GM06990 (cell line): Measurements from ENCODE around the gene HENMT1.

ENCODE experiments used
- DNase-seq: peaks from one replicate; pipeline ENCODE4 v3.0.0-alpha.2; 2011; ENCODE audit not compliant: insufficient read length; ENCODE audit errors: extremely low read depth
- H3K27me3 ChIP-seq: replicated peaks from 2 replicates; pipeline ENCODE4 v1.6.0; 2011; ENCODE audit warnings: low read length; ENCODE audit not compliant: control insufficient read depth, insufficient read depth
- H3K36me3 ChIP-seq: 2 replicates; pipeline ENCODE4 v1.5.1; 2011; ENCODE audit warnings: low read length; ENCODE audit not compliant: control insufficient read depth, insufficient read depth
- H3K4me3 ChIP-seq: replicated peaks from 2 replicates; pipeline ENCODE4 v1.5.1; 2011; ENCODE audit warnings: low read depth, mild to moderate bottlenecking, control low read depth, low read length
- TF ChIP-seq, protein P1 (sequence below): IDR thresholded peaks from 2 replicates; pipeline ENCODE4 v1.5.1; 2011; ENCODE audit warnings: low read length, control low read depth, mild to moderate bottlenecking, inconsistent platforms; ENCODE audit not compliant: insufficient read depth, poor library complexity, severe bottlenecking

HENMT1 gene

DNA sequence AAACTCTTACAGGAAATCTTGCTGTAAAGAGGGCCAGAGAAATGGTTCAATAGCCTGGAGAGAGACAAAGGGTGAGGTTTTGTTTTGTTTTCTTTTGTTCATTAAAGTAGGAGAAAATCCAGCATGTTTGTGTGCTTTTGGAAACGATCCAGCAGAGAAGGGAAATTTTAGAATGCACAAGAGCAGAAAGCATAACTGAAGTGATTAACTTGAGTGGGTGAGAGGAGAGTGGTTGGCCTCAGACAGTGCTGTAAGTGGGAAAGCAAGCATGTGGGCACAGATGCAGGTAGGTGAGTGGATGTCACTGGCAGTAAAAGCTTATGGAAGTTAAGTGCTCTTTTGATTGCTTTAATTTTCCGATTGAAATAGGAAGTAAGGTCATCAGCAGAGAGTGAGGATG lies 50.8 kb downstream of the HENMT1 start:
- no peaks in the 10 kb centered on the region for H3K36me3 ChIP-seq
- DNase-seq: no peak
- H3K4me3 ChIP-seq: no peak overlapping the region
- H3K27me3 ChIP-seq: no peaks in the 10 kb centered on the region
- TF ChIP-seq, protein P1, sequence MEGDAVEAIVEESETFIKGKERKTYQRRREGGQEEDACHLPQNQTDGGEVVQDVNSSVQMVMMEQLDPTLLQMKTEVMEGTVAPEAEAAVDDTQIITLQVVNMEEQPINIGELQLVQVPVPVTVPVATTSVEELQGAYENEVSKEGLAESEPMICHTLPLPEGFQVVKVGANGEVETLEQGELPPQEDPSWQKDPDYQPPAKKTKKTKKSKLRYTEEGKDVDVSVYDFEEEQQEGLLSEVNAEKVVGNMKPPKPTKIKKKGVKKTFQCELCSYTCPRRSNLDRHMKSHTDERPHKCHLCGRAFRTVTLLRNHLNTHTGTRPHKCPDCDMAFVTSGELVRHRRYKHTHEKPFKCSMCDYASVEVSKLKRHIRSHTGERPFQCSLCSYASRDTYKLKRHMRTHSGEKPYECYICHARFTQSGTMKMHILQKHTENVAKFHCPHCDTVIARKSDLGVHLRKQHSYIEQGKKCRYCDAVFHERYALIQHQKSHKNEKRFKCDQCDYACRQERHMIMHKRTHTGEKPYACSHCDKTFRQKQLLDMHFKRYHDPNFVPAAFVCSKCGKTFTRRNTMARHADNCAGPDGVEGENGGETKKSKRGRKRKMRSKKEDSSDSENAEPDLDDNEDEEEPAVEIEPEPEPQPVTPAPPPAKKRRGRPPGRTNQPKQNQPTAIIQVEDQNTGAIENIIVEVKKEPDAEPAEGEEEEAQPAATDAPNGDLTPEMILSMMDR: no peak

DNA sequence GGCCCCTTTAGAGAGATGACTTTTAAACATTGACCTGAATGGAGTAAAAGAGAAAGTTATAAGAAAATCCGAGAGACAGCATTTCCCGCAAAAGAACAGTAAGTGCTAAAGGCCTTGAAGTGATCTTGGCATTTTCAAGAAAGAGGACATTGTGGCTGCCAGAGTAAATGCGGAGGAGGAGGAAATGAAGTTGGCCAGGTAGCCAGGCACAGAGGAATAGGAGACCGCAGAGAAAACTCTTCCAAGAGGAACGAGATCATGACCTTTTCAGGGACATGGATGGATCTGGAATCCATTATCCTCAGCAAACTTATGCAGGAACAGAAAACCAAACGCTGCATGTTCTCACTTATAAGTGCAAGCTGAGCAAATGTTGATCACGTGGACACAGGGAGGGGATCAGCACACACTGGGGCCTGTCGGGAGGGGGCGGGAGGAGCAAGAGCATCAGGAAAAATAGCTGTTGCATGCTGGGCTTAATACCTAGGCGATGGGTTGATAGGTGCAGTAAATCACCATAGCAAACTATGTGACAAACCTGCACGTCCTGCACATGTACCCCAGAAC lies 51.3 kb downstream of the HENMT1 start:
- H3K27me3 ChIP-seq: no peaks in the 10 kb centered on the region
- TF ChIP-seq, protein P1: no peak
- H3K36me3 ChIP-seq: no peaks in the 10 kb centered on the region
- DNase-seq: no peak
- no peak overlapping the region for H3K4me3 ChIP-seq

GRCh38 chr1:108606478-108606877 lies 54.4 kb downstream of the HENMT1 start:
- Histone ChIP-seq H3K27me3 (no peaks in the 10 kb centered on the region), H3K36me3 (no peaks in the 10 kb centered on the region), H3K4me3 (no peak overlapping the region)
- no peak for DNase-seq
- TF ChIP-seq, protein P1: no peak

DNA sequence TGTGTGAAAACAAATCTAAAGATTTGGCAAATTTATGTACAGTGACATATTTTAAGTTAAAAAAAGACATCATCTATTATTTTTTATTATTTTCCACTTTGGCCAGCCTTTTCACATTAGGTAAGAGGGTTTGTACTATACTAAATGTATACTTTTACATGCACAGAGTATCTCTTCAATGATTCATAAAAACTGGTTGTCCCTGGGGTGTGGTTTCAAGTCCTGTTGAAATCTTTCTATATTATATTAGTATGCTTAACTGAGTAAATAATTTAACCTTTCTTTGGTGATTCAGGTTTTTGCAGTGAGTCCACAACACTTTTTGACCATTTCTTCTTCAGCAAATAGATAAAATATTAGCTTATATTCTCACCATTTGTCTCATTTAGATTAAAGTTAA lies 55.3 kb downstream of the HENMT1 start:
- TF ChIP-seq, protein P1: no peak
- DNase-seq: no peak
- no peak overlapping the region for H3K4me3 ChIP-seq
- no peaks in the 10 kb centered on the region for H3K27me3 ChIP-seq
- no peaks in the 10 kb centered on the region for H3K36me3 ChIP-seq

DNA sequence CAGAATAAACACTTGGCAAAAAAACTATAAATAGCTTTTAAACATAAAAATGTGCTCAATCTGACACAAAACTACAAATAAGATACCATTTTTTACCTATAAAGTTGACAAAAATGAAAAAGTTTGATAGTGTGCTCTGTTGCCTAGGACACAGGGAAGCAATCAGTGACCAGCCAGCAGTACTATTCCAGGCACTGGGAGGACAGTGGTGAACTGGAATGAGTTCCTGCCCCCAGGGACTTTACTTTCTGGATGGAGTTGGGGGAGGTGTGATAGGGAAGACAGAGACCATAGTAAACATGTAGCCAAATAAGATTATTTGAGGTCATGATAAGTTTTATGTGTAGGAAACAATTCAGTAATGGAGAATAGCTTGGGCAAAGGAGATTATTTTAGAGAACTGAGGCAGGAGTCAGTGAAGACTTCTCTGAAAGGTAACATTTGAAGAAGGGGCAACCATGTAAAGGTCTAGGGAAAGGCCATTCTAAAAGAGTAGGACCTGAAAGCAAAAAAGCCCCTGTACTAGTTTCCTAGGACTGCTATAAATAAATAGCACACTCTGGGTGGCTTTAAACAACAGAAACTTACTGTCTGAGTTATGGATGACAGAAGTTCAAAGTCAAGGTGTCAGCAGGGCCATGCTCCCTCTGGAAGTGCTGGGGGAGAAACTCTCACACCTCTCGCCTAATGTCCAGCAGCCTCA lies 59.0 kb downstream of the HENMT1 start:
- no peak for DNase-seq
- TF ChIP-seq, protein P1: no peak
- no peaks in the 10 kb centered on the region for H3K27me3 ChIP-seq
- H3K4me3 ChIP-seq: no peak overlapping the region
- no peaks in the 10 kb centered on the region for H3K36me3 ChIP-seq
